Stimulated activated CD8-positive, alpha-beta memory T cell treated with anti-CD3 and anti-CD28 coated beads, Interleukin-2, amount 100 ng/mL, for 48 hours (primary cell): ENCODE results near the gene SHANK1.
"Not testable (repeated sequence)": the region's sequence is repeated elsewhere in the genome, so short reads cannot be mapped to it uniquely, and the experiment has no call there.

ENCODE experiments used
- DNase-seq, 2 donors: peaks; one replicate each; pipeline ENCODE4 v3.0.0-alpha.2; 2020; ENCODE audit warnings: low read depth in 2 of 2

Gene SHANK1

DNA sequence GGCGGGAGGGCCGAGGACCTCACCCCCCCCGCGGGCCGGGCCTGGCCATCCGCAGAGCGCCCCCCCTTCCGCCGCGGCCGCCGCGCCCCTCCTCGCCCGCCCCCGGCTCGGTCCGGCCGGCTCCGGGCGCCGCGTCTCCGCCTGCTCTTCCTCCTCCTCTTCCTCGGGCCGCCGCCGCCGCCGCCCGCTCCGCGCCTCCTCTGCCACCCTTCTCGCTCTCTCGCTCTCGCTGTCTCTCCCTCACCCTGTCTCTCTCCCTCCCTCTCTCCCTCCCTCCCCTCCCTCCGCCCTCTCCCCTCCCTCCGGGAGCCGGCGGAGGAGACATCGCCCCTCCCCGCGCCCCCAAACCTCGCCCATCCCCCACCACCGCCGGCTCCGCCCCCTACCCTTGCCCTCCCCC, at the start of gene SHANK1:
TSS of gene SHANK1 (minus strand) at position 237 of the 400 bp plus-strand sequence. CDS start 2,883 bp downstream, outside the sequence.
- no peak for DNase-seq

DNA sequence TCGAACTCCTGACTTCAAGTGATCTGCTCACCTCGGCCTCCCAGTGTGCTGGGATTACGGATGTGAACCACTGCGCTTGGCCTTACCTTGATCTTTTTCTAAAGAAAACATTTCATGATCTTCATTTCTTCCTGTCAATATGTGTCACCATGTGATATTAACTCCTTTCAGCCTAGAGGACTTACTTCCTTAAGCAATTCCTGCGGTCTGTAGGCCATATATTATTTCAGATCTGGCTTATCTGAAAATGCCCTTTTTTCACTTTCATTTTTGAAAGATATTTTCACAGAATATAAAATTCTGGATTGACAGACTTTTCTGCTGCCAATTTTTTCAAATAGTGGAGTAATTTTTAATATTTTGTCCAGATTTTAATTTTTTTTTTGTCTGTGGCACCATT, 48.7 kb upstream of the SHANK1 start:
- no peak for DNase-seq

DNA sequence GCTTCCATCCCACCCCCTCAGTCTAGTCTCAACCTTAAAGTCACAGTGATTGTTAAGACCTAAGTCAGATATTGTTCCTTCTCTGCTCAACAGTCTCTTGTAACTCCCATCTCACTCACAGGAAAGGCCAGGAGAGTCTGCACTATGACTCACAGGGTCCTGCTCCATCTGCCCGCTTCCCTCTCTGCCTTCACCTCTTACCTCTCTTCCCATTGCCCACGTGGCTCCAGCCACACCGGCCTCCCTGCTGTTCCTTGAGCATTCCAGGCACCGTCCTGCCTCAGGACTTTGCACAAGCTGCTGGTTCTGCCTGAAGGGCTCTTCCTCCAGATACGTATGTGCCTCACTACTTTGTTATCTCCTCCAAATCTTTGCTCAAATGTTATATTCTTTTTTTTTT, 47.7 kb upstream of the SHANK1 start:
- DNase-seq, result not testable (repeated sequence)

DNA sequence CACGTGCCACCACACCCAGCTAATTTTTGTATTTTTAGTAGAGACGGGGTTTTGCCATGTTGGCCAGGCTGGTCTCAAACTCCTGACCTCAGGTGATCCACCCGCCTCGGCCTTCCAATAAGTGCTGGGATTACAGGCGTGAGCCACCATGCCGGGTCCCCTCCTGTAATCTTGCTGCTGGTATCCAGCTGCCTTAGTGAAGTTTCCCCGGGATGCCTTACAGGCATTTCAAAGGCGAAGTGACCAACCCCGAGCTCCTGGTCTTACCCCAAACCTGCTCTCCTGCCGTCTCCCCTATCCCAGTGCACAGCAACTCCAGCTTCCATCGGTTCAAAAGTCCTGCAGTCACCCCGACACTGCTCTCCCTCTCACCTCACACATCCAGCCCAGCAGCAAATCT, 47.1 kb upstream of the SHANK1 start:
- not testable (repeated sequence) for DNase-seq

GRCh38 chr19:50764409-50764808, 44.8 kb upstream of the SHANK1 start:
- DNase-seq, result no peak

- not testable (repeated sequence) for DNase-seq
Observed at GRCh38 chr19:50763521-50763920, 43.9 kb upstream of the SHANK1 start.

GRCh38 chr19:50761501-50761900, 41.9 kb upstream of the SHANK1 start:
- not testable (repeated sequence) for DNase-seq

- DNase-seq, result no peak
Observed at GRCh38 chr19:50759886-50760285, 40.3 kb upstream of the SHANK1 start.

DNA sequence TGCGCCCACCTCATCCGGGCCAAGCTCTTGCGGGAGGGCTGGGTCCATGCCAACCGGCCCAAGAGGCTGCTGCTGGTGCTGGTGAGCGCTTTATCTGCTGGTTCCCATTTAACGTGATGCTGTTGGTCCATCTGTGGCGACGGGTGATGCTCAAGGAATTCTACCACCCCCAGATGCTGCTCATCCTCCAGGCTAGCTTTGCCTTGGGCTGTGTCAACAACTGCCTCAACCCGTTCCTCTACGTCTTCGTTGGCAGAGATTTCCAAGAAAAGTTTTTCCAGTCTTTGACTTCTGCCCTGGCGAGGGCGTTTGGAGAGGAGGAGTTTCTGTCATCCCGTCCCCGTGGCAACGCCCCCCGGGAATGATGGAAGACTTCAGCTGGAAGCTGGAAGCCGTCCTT, 39.5 kb upstream of the SHANK1 start:
- not testable (repeated sequence) for DNase-seq

DNA sequence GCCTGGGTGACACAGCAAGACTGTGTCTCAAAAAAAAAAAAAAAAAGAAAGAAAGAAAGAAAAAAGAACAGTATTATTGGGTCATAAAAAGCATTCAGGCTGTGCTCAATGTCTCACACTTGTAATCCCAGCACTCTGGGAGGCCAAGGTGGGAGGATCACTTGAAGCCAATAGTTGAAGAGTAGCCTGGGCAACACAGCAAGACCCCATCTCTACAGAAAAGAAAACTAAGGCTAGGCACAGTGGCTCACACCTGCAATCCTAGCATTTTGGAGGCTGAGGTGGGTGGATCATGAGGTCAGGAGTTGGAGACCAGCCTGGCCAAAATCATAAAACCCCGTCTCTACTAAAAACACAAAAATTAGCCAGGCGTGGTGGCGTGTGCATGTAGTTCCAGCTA, 38.0 kb upstream of the SHANK1 start:
- not testable (repeated sequence) for DNase-seq

DNA sequence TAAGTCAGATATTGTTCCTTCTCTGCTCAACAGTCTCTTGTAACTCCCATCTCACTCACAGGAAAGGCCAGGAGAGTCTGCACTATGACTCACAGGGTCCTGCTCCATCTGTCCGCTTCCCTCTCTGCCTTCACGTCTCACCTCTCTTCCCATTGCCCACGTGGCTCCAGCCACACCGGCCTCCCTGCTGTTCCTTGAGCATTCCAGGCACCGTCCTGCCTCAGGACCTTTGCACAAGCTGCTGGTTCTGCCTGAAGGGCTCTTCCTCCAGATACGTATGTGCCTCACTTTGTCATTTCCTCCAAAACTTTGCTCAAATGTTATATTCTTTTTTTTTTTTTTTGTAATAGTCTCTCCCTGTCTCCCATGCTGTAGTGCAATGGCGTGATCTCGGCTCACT, 36.6 kb upstream of the SHANK1 start:
- not testable (repeated sequence) for DNase-seq

DNA sequence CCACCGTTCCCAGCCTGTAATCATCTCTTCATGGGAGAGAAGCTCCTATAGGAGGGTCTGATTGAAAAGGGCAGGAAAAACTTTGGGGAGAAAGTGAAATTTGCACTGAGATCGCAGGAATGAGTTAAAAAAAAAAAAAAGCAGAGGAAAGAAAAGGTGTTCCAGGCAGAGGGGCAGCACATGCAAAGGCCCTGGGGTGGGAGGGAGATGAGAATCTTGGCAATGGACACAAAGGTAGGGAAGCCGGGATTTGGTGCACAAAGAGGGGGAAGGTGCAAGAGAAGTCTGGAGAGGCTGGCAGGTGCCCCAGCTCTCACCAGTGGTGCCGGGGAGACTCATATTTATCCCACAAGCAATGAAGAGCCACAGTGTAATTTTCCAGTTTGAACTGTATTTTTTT, 34.3 kb upstream of the SHANK1 start:
- no peak for DNase-seq

- no peak for DNase-seq
Observed at GRCh38 chr19:50750010-50750409, 30.4 kb upstream of the SHANK1 start.

GRCh38 chr19:50749490-50749889, 29.9 kb upstream of the SHANK1 start:
- no peak for DNase-seq

GRCh38 chr19:50747141-50747540, 27.5 kb upstream of the SHANK1 start:
- not testable (repeated sequence) for DNase-seq

DNA sequence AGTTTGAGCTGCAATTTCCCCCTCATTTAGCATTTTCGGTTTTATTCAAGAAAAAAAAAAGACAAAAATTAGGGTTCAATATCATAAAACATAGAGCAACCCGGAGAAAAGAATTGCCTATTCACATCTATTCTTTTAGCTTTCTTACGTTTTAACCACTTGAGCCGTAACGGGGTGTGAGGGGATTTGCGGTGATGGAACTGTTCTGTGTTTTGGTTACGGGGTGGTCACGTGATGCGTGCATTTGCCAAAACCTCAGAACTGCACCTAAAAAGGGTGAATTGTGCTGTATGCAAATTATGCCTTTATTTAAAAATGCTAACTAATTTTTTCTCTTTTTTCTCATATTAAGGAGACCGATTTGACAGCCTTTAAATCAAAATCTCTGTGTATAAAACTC, 25.6 kb upstream of the SHANK1 start:
- no peak for DNase-seq

GRCh38 chr19:50743537-50743936, 23.9 kb upstream of the SHANK1 start:
- DNase-seq, result no peak

DNA sequence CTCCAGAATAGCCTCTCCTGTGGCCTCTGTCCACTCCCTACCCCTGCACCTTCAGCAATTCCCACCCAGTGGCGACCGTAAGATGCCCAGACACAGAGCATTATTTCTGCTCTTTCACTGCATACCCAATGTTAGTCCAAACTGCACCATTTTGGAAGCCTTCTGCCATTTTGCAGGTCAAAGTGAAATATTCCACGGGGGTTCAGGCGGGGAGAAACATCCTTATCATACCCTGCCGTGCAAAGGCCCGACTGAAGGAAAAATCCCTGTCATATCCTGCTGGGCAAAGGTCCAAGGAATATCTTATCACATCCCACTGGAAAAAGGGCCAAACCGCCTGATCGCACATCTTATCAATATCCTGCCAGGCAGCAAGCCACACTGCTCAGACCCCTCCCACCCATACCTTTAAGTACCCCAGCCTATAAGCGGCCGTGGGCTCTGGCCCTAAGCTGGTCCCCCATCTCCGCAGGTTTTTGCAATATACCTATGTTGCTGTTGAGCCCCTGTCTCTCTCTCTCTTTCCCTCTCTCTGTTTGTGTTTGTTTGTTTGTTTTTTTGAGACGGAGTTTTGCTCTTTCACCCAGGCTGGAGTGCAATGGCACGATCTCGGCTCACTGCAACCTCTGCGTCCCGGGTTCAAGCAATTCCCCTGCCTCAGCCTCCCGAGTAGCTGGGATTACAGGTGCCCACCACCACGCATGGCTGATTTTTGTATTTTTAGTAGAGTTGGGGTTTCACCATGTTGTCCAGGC, 21.8 kb upstream of the SHANK1 start:
- DNase-seq, result no peak

DNA sequence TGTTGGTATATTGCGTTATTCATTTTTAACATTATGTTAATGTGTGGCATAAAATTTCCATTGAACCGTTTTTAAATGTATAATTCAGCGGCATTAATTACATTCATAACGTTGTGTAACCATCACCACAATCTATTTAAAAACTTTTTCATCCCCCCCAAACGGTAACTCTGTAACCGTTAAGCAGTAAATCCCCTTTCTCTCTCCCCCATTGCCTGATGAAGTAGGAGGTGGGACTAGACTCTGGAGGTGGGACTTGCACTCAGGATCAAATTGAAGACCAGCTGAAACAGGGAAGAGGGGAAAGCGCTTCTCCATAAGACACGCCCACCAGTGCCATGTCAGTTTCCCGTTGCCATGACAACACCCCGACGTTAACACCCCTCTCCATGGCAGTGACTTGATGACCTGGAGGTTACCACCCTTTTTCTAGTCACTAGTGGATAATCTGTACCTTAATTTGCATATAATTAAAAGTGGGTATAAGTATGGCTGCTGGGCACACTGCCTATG, 20.4 kb upstream of the SHANK1 start:
- DNase-seq, result no peak

DNA sequence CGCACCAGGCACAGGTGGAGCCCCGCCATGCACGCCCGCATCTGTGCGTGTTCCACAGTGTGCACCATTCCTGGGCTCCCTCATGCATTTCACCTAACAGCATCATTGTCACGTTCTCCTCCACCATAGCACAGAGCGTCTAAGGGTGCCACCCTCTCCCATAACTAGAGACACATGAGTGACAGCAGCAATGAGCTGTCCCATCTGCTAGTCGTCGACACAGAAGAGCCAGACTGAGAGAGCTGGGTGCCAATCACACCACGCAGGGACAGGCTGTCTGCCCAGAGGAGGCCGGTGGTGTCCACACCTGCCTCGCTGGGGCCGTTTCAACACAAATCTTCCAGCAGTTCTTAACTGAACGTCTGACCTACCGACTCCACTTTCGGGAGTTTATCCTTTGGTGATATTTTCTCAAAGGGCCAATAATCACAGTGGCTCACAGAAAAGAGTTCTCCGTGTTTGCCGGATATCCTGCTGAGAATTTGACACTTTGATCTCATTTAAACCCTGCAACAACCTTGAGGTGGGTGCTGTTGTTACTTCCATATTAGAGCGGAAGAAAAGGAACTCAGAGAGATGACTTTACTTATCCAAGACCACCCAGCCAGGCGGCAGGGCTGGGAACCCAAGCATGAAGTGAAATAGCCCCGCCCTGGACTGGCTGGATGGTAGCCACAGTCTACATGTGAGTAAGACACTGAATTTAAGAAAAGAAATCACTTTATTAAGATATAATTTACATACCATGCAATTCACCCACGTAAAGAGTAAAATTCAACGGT, 19.7 kb upstream of the SHANK1 start:
- no peak for DNase-seq

DNA sequence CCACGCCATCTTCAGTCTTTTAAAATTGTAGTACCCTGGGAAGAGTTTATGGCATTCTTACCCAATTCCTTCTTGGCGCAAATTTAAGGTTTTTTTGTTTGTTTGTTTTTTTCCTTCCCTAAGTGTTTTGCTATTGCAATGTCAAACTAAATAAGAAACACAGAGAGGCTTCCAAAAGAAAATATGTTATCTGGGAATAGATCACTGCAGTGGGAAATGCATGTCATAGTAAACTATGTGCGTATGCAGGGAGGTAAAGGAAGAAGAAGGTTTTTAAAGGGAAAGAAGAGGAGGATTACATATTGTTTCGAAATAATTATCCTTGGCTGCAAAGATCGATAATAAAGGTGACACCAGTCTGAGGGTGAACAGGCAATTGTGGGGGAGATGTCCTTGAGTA, 16.7 kb upstream of the SHANK1 start:
- DNase-seq, result no peak

GRCh38 chr19:50735869-50736268, 16.3 kb upstream of the SHANK1 start:
- no peak for DNase-seq

DNA sequence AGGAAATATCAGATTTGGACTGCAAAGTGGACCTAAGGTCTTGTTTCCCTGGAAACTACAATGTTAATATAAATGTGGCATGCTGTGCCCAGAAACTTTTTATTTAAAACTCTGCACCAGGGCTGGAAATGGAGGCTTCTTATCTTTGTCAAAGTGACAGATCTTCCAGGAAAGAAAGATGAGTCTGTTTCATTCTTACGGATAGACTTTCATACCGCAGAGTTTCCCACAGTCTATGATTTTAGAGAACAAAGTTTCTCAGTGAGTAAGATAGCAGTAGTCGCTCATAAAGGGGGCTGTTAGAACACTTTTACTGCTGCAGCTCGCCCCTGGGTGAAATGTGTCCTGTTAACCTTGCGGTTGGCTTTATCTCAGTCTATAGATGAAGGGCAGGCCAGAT, 10.3 kb upstream of the SHANK1 start:
- DNase-seq, result no peak
